ENCODE results near the gene HOXA1. TPM values are rescaled to one million over a fixed set of nuclear protein-coding genes. Genes with fewer than 3 reads are reported as not detected.
A peak's percentile ranks its signal among the peaks of the same experiment; 100 is the strongest.

Gene HOXA1
- total and polyA plus RNA-seq, 4 donors, result 0.06 to 0.37 (median 0.32) TPM

- Histone ChIP-seq H3K27me3 (ENCODE audit: control insufficient read depth in 3 of 3, insufficient read depth in 3 of 3, low read length in 2 of 3) (peaks cover 0 to 44% (median 11%) of the 10 kb centered on the region in 3 donors), H3K9ac (ENCODE audit: insufficient read depth in 1 of 2, low read length in 2 of 2) (peak overlapping the region; percentile 97 to 100), H3K4me3 (peak overlapping the region; percentile 89), H3K9me3 (ENCODE audit: control insufficient read depth in 4 of 4, insufficient read depth in 3 of 4, low read length in 3 of 4) (peaks cover 0 to 2% (median 0%) of the 10 kb centered on the region in 4 donors), H3K4me1 (ENCODE audit: control insufficient read depth in 5 of 5, insufficient read depth in 5 of 5, low read length in 5 of 5) (peaks cover 0 to 53% (median 0%) of the 10 kb centered on the region in 5 donors), H3K27ac (ENCODE audit: low read depth in 1 of 2, low read length in 1 of 2) (peak overlapping the region in 1 of 2 donors; percentile 84), H3K36me3 (ENCODE audit: control insufficient read depth in 4 of 4, insufficient read depth in 4 of 4, low read length in 4 of 4) (peaks cover 0 to 45% (median 7%) of the 10 kb centered on the region in 4 donors)
- ATAC-seq (ENCODE audit: insufficient read depth, low FRiP score) (no peak), DNase-seq (peak; percentile 61 to 74 (median 62))
- no peak for TF ChIP-seq CTCF (IDR thresholded peaks at IDR 0.05; ENCODE audit: control extremely low read depth, extremely low read depth)
- WGBS, 2 donors, result 33 to 64% methylated on average over 30 of the region's 30 CpGs
Measured at GRCh38 chr7:27141923-27142579, 46.3 kb upstream of the HOXA1 start.

GRCh38 chr7:27141137-27141922 is 45.5 kb upstream of the HOXA1 start:
- peaks cover 0 to 45% (median 7%) of the 10 kb centered on the region in 4 donors for H3K36me3 ChIP-seq (ENCODE audit: control insufficient read depth in 4 of 4, insufficient read depth in 4 of 4, low read length in 4 of 4)
- TF ChIP-seq CTCF (IDR thresholded peaks at IDR 0.05; ENCODE audit: control extremely low read depth, extremely low read depth), result no peak
- H3K4me3 ChIP-seq, result peak overlapping the region; percentile 89
- peak overlapping the region in 1 of 2 donors; percentile 84 for H3K27ac ChIP-seq (ENCODE audit: low read depth in 1 of 2, low read length in 1 of 2)
- H3K4me1 ChIP-seq (ENCODE audit: control insufficient read depth in 5 of 5, insufficient read depth in 5 of 5, low read length in 5 of 5), result peaks cover 0 to 52% (median 0%) of the 10 kb centered on the region in 5 donors
- WGBS, 2 donors, result 49 to 68% methylated on average over 18 of the region's 18 CpGs
- peak overlapping the region; percentile 97 to 100 for H3K9ac ChIP-seq (ENCODE audit: insufficient read depth in 1 of 2, low read length in 2 of 2)
- ATAC-seq (ENCODE audit: insufficient read depth, low FRiP score) (no peak), DNase-seq (peak; percentile 40 to 80 (median 73))
- peaks cover 0 to 2% (median 0%) of the 10 kb centered on the region in 4 donors for H3K9me3 ChIP-seq (ENCODE audit: control insufficient read depth in 4 of 4, insufficient read depth in 3 of 4, low read length in 3 of 4)
- peaks cover 0 to 42% (median 7%) of the 10 kb centered on the region in 3 donors for H3K27me3 ChIP-seq (ENCODE audit: control insufficient read depth in 3 of 3, insufficient read depth in 3 of 3, low read length in 2 of 3)

- 45 to 64% methylated on average over 15 of the region's 15 CpGs for WGBS, 2 donors
- Histone ChIP-seq H3K4me1 (ENCODE audit: control insufficient read depth in 5 of 5, insufficient read depth in 5 of 5, low read length in 5 of 5) (peaks cover 0 to 57% (median 0%) of the 10 kb centered on the region in 5 donors), H3K4me3 (peak overlapping the region; percentile 51), H3K9ac (ENCODE audit: insufficient read depth in 1 of 2, low read length in 2 of 2) (peak overlapping the region; percentile 82 to 100), H3K9me3 (ENCODE audit: control insufficient read depth in 4 of 4, insufficient read depth in 3 of 4, low read length in 3 of 4) (no peaks in the 10 kb centered on the region), H3K27ac (ENCODE audit: low read depth in 1 of 2, low read length in 1 of 2) (peak overlapping the region in 1 of 2 donors; percentile 87), H3K36me3 (ENCODE audit: control insufficient read depth in 4 of 4, insufficient read depth in 4 of 4, low read length in 4 of 4) (peaks cover 0 to 45% (median 11%) of the 10 kb centered on the region in 4 donors), H3K27me3 (ENCODE audit: control insufficient read depth in 3 of 3, insufficient read depth in 3 of 3, low read length in 2 of 3) (peaks cover 0 to 40% (median 11%) of the 10 kb centered on the region in 3 donors)
- ATAC-seq (ENCODE audit: insufficient read depth, low FRiP score) (no peak), DNase-seq (peak in 2 of 3 donors; percentile 29 to 78)
- no peak for TF ChIP-seq CTCF (IDR thresholded peaks at IDR 0.05; ENCODE audit: control extremely low read depth, extremely low read depth)
Measured at GRCh38 chr7:27140126-27140857, 44.5 kb upstream of the HOXA1 start.

Measured in lung (tissue), 12 donors.